HG03432 (cell line): ENCODE measurements around the gene FSTL1.

Experiments used
- ATAC-seq: cut with Tn5 transposase; IDR thresholded peaks from one replicate; pipeline ENCODE4 v1.9.1; 2021; ENCODE audit warnings: mild to moderate bottlenecking, moderate library complexity; ENCODE audit not compliant: unreplicated experiment

Gene FSTL1

DNA sequence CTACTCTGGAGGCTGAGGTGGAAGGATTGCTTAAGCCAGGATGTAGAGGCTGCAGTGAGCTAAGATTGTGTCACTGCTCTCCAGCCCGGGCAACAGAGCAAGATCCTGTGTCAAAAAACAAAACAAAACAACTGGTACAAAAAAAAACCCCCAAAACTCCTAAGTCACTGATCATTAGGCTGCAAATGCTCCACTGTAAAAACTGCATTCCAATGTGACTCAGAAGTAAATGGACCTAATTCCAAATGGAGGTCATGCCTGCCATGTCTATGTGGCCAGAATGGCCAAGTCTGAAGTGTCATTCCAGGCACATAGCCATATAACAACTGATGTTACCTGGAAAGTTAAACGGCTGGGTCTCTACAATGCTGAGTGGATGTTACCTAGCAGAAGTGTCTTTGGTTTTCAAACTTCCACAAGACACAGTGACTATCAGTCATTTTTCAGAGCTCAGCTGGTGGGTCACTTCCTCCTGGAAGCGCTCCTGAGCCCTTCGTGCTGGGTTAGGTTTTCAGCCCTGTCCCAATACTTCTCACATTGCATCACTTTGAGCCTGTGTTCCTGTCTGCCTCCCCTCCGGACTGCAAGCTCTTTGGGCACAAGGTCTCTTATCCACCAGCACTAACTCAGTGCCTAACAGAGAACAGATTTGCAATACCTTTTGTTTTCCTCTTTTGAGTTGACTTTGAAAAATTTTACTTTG is 10.6 kb downstream of the FSTL1 start:
- no peak for ATAC-seq

GRCh38 chr3:120438665-120439370 is 12.0 kb downstream of the FSTL1 start:
- no peak for ATAC-seq

GRCh38 chr3:120438216-120438615 is 12.6 kb downstream of the FSTL1 start:
- ATAC-seq: no peak

DNA sequence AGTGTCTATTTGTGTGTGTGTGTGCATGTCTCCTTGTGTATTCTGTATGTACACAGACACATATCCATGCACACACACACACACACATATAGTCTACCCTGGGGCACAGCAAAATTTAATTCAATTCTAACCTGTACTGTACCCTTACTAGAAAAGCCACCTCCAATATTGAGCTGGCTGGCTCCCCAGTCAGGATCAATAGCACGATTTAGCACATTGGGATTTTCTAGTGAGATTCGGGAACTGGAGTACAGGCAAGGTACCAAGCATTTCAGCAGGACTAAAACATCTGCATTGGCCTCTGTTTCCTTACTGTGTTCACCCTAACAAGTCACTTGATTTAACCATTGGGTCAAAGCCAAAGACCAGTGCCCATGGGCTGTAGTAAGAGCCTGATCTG is 13.2 kb downstream of the FSTL1 start:
- ATAC-seq: no peak

DNA sequence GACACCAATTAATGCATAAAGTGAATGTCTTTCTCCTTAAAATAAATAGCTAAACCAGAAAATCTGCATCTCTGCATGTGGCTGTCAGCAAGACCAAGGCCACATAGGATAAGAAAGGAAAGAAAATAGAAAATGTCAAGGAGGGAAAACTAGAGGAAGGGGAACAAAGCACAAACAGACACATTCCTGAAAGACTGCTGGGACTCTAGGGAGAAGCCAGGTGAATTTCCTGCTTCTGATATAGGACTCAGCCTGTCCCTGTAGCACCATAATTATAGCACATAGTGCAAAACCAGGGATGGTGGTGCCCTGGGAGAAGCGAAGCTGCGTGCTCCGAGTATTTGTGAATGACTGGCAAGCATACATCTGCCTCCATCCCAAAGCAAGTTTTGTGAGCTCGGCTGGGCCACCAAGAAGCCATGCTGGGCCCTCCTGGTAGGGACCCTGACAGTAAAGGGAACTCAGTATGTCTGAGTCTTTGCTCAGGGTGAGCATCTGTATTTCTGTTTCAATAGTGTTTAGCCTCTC is 14.2 kb downstream of the FSTL1 start:
- no peak for ATAC-seq

- no peak for ATAC-seq
Observed at GRCh38 chr3:120435621-120436020, 15.2 kb downstream of the FSTL1 start.

DNA sequence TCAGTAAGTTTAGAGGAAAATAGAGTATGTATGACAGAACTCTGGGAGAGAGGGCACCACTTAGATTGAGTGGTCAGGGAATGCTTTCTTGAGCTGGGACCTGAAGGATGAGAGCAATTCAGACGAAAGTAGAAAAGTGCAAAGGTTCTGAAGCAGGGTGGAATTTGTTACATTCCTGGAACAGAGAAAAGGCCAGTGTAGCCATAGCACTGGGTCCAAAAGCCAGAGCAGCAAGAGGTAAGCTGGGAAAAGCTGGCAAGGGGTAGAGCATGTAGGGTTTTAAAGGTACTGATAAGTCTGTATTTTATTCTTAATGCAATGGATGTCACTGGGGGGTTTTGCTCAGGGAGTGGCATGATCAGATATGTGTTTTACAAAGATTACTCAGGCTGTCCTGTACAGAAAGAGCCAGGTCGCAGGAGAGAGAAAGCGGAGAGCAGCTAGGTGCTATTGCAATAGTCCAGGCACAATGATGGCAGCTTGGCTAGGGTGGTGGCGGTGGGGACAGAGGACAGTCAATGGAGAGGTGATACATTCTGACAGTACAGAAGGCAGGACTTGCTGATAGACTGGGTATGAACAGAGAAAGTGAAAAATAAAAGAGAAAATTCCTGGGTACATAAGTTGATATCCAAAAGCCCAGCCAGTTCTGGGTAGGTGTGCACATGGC is 17.0 kb downstream of the FSTL1 start:
- ATAC-seq: no peak

GRCh38 chr3:120432150-120432860 is 18.5 kb downstream of the FSTL1 start:
- no peak for ATAC-seq

GRCh38 chr3:120429921-120430361 is 20.9 kb downstream of the FSTL1 start:
- no peak for ATAC-seq

GRCh38 chr3:120428924-120429323 is 21.9 kb downstream of the FSTL1 start:
- ATAC-seq: no peak

GRCh38 chr3:120427201-120427600 is 23.6 kb downstream of the FSTL1 start:
- ATAC-seq: no peak

DNA sequence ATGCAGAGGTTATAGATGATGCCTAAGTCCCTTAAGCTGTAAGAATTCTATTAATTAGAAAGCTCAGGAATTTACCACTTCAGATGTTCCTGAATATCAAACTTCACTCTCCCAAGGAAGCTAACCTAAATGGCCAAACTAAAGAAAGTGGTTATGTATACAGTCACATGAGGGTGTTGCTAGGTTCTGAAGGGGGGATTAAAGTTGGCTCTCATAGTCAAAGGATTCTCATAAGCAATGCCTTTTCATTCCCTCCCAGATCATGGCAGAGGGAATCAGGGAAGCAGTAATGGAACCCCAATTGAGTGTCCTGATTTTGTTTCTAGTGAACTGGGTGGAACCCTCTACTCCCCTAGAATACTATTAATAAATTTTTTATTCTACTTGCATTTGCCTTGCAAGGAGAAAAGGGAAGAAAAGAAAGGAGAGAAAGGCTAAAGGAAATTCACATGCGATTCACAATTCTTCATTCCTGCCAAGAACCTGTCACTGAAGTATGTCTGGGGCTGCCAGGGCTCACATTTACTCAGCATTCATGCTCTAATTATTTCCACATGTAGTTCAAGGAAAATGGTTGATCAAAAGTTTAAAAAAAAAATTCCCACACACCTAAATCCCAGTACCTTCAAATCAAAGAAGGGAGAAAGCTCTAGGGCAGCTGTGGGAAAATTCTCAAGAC is 25.1 kb downstream of the FSTL1 start:
- no peak for ATAC-seq

GRCh38 chr3:120424976-120425570 is 25.7 kb downstream of the FSTL1 start:
- no peak for ATAC-seq

DNA sequence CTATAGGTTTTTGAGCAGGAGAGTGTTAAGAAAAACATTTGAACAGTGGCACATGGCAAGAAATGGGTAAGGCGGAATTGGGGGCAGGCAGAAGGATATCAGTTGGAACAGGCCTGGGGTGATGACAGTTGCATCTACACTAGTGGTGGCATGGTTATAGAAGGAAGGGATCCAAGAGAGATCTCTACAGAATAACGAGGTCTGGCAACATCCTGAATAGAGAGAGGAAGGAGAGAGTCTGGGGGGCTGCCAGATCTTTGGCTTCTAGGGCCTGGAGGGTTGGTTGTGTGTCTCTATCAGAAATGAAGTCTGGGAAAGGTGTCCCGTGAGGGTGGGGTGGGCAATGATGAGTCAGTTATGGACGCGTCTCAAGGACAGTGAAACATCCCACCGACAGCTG is 26.3 kb downstream of the FSTL1 start:
- ATAC-seq: no peak

DNA sequence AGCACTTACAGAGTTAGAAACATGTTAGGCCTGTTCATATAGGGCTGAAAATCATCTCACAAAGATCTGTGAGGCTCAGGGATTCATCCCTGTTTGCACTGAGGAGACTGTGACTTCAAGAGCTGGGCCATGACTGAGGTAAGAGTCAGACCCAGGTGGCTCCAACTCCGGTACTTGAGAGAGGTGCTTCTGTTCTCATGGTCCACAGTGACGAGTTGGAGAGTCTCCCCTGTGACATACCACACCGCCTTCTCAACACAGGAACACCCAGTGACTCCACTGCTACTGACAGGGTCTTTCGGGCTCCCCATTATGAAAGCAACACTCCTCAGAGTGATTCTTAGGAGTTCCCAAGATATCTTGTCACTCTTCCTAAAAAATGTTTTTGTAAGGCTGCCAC is 27.4 kb downstream of the FSTL1 start:
- no peak for ATAC-seq

GRCh38 chr3:120421926-120422325 is 28.9 kb downstream of the FSTL1 start:
- ATAC-seq: no peak

GRCh38 chr3:120420928-120421551 is 29.8 kb downstream of the FSTL1 start:
- ATAC-seq: no peak

GRCh38 chr3:120420360-120420759 is 30.4 kb downstream of the FSTL1 start:
- no peak for ATAC-seq

DNA sequence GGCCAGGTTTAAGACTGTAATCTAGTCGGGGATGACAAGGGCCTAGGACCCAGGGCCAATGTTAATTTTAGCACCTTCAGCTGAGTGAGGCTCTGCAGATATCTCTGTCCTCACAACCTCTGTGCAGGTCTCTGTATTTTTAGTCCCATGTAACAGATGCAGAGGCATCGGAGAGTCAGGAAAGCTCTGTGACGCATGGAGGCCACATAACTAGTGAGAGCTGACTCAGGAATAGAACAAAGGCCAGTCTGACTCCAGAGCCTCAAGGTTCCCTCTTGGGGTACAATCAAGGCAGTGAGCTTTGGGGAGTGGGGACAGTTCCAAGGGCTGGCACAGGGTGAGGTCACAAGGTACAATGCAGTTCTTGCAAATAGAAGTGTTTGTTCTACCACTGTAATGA is 31.0 kb downstream of the FSTL1 start:
- no peak for ATAC-seq
